Measurements from ENCODE around the gene SERPINA10. TPM values are rescaled to one million over a fixed set of nuclear protein-coding genes. Genes with fewer than 3 reads are reported as not detected.
"Not testable (repeated sequence)": the region's sequence is repeated elsewhere in the genome, so short reads cannot be mapped to it uniquely, and the experiment has no call there.

The SERPINA10 gene
- total RNA-seq, 1 experiment from 2014 or later = not detected

DNA sequence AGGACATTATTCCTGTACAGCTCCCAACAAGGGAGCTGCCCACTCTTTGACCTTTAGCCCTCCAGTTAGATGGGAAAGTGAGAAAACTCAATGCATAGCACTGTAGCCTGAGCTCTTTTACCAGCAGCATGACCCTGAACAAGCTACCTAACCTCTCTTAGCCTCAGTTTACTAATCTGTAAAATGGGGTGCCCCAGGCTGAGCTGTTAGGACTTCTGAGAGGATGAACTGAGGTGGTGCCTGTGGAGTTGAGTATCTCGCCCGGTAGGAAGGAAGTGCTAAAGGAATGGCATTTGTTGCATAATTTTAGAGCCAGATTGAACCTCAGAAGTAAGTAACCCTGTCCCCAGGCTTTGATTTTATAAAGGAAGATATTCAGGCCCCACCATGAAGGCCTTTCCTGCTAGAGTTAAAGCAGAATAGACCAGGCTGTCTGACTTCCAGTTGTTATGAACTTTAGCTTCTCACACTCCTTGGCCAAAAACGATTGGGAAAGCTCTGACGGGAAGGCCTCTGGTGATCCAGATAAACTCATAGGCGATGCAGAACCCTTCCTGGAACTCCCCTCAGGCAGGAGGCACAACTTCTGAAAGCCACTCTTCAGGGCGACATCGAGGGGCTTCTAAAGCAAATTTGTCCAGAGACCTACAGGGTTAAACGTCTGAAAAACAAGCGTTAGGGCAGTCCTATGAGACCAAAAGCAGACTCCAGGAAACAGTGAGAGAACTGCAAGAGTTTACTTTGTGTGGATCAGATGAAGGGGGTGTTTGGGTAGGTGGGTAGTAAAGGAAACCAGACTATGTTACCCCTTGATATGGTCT, 2.5 kb upstream of the SERPINA10 start:
- no peak overlapping the region for H3K4me3 ChIP-seq
- no peaks in the 10 kb centered on the region for H3K36me3 ChIP-seq
- DNase-seq = no peak
- no peaks in the 10 kb centered on the region for H3K9me3 ChIP-seq
- H3K27me3 ChIP-seq = no peaks in the 10 kb centered on the region

DNA sequence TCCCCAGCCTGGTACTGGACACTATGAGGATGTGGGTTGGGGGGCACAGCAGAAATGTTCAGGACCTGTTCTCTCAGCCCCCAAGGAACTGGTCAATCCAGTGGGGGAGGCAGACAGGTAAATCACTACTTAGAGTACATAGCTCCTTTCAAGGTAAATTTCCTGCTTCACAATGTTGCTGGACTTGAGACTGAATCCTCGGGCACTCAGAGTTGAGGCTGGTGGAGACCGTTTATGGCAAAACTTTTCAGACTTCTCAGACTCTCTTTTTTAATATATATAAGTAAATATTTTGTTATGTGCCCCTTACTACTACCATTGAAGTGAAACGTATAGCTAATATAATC, 483 bp upstream of the SERPINA10 start:
- DNase-seq = no peak
- no peaks in the 10 kb centered on the region for H3K27me3 ChIP-seq
- no peaks in the 10 kb centered on the region for H3K36me3 ChIP-seq

DNA sequence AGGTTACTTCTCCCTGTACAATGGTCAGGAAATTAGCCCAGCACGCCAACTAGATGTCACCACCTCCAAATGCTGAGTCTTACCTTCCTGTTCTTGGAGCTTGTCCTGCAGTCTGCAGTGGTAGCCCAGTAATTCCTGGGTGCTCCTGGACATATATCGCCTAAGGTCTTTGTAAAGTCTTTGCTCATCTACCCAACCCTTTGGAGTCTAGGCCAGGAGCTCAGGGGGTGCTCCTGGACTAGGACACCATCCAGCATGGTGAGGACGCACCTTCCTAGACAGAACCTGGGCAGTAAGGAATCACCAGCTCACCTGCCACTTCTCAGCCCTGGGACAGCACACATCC, 569 bp downstream of the SERPINA10 start:
- Histone ChIP-seq H3K9me3 (no peaks in the 10 kb centered on the region), H3K4me3 (no peak overlapping the region), H3K27me3 (no peaks in the 10 kb centered on the region), H3K36me3 (no peaks in the 10 kb centered on the region)
- DNase-seq = no peak

More for the DNA sequence above, 483 bp upstream of the SERPINA10 start:
- no peak overlapping the region for H3K4me3 ChIP-seq
- no peaks in the 10 kb centered on the region for H3K9me3 ChIP-seq

DNA sequence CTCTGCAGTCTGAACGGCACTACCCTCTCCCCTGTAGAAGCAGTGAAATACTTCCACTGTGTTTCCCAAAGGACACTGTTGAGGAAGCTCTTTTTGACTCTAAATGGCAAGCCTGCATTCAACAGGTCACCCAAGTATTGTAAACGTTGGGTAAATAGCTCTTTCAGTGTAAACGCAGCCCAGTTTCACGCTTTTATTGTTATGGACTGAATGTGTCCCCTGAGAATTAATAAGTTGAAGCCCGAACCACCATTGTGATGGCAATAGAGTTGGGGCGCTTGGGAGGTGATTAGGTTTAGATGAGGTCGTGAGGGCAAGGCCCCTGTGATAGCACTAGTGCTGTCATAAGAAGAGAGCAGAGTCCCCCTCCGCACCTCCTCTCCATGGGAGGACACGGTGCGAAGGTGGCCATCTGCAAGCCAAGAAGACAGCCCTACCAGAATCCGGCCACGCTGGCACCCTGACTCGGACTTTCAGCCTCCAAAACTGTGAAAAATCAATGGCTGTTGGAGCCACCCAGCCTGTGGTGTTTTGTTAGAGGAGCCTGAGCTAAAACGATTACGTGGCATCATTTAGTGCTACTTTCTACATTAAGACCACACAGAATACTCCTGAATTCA, 1.1 kb downstream of the SERPINA10 start:
- Histone ChIP-seq H3K36me3 (no peaks in the 10 kb centered on the region), H3K27me3 (no peaks in the 10 kb centered on the region), H3K9me3 (no peaks in the 10 kb centered on the region), H3K4me3 (no peak overlapping the region)
- no peak for DNase-seq

DNA sequence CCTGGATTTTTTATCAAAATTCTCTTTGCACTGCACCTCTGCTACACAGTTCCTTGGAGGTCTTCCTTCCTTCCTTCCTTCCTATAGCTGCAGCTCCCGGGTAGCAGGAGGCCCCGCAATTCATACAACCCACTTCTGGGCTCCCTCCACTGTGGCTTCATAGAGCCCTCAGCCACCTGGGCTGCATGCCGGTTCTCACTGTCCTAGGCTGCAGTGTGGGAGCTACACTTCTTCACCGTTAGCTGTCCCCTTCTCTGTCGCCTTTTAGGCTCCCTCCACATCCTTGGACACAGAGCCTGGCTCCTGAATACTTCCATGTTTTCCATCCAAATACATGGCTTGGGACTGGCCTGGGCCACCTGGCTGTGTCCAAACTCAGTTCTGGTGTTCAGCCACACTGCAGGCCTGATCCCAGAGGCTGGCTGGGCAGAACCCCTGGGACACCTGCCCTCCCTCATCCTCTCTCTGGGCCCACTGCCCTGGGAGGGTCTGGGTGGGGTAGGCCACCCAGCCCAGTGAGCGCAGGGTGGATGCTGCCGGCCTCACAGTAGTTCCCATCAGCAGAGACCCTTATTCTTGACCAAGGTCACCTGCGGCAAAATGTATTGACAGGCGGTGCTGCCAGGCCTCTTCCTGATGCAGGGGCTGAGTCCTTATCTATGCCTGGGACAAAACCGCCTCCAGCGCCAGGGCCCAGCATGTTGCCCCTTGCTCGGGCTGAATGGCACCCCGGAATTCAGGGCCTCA, 1.7 kb downstream of the SERPINA10 start:
- Histone ChIP-seq H3K27me3 (no peaks in the 10 kb centered on the region), H3K36me3 (no peaks in the 10 kb centered on the region), H3K9me3 (no peaks in the 10 kb centered on the region), H3K4me3 (no peak overlapping the region)
- no peak for DNase-seq

DNA sequence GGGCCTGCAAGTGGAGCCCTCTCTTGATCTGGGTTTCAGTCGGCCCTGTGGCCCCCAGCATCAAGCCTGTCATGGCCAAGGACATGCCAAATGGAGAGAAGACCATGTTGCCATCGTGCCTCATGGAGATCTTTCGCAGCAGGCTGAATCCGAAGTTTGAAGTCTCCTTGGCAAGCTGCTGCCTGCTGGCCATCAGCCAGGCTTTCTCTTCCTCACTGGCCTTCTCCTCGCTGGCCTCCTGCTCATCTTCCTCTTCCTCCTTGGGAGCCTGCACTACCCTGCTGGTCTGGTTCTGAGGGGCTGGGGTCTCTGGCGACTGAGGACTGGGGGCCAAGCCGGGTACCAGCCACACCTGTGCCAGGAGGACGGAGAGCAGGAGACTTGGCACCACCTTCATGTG, 2.9 kb downstream of the SERPINA10 start:
- no peaks in the 10 kb centered on the region for H3K9me3 ChIP-seq
- no peak for DNase-seq
- H3K36me3 ChIP-seq = no peaks in the 10 kb centered on the region
- H3K27me3 ChIP-seq = no peaks in the 10 kb centered on the region
- no peak overlapping the region for H3K4me3 ChIP-seq

DNA sequence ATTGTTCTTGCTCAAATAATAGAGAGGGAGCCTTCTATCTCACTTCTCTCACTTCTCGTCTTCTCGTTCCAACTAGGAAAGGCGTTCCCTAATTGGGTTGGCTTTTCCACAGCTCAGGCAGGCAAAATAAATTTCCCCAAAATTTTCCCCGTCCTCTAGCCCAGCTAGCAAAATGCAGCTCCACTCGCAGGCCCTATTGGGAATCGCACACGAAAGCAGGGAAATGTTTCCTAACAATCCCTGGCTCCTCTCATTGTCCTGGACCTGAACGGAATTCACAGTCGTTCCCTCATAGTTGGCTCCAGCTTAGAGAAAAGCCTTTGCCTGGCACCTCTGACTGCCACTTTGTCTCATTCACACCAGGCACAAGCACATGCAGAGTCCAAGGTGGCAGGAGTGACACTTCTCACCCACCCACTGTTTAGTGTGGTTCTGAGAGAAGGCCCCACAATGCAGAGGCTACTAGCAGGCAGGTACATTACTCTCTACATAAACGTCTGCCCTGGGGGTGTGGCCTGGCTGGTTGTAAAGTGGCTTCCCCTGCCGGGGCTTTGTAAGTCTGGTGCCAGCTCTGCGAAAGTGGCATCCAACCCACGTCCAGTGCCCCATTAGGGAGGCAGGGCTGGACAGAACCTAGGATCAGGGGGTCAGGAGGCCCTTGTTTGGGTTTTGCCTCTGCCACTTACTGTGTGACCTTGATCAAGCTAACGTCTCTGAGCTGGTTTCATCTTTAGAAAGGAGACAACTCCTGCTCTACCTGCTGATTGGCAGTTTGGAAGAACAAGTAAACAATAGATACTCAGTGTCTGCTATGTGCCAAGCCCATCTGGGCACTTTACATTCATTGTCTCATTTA, 4.2 kb downstream of the SERPINA10 start:
- Histone ChIP-seq H3K36me3 (no peaks in the 10 kb centered on the region), H3K9me3 (no peaks in the 10 kb centered on the region), H3K27me3 (no peaks in the 10 kb centered on the region), H3K4me3 (no peak overlapping the region)
- no peak for DNase-seq

DNA sequence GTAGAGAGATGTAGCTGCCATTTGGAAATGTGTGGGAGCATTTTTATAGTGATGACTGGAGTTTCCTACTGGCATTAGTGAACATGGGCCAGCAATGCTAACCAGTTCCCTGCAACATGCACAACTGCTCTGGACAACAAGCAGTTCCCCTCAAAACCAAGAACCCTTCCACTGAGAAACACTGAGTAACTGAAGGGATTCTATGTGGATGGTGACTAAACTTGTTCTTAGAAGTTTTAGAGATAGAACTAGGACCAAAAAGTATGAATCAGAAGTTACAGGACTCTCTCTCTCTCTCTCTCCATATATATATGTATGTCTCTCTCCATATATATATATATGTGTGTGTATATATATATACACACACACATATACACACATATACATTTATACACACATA, 7.9 kb downstream of the SERPINA10 start:
- Histone ChIP-seq H3K9me3 (no peaks in the 10 kb centered on the region), H3K4me3 (no peak overlapping the region), H3K27me3 (no peaks in the 10 kb centered on the region), H3K36me3 (no peaks in the 10 kb centered on the region)
- no peak for DNase-seq

DNA sequence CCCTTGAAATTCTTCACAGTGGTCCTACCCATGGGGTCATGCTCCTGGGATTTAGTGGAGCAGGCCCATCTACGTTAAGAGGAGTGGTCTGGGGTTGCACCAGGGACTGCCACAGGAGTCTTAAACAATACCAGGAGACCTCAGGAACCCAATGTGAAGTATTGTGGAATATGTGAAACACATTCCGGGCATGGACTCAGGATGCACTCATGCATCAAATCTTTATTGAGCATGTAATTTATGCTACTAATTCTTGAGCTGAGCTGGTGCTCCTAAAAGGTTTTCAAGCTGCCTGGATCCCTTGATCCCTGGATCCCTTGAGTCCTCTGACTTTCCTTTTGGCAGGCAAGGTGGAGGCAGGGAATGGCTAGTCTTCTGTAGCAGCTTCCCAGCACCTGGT, 8.8 kb downstream of the SERPINA10 start:
- H3K36me3 ChIP-seq = no peaks in the 10 kb centered on the region
- no peak overlapping the region for H3K4me3 ChIP-seq
- no peaks in the 10 kb centered on the region for H3K27me3 ChIP-seq
- DNase-seq = no peak
- no peaks in the 10 kb centered on the region for H3K9me3 ChIP-seq

DNA sequence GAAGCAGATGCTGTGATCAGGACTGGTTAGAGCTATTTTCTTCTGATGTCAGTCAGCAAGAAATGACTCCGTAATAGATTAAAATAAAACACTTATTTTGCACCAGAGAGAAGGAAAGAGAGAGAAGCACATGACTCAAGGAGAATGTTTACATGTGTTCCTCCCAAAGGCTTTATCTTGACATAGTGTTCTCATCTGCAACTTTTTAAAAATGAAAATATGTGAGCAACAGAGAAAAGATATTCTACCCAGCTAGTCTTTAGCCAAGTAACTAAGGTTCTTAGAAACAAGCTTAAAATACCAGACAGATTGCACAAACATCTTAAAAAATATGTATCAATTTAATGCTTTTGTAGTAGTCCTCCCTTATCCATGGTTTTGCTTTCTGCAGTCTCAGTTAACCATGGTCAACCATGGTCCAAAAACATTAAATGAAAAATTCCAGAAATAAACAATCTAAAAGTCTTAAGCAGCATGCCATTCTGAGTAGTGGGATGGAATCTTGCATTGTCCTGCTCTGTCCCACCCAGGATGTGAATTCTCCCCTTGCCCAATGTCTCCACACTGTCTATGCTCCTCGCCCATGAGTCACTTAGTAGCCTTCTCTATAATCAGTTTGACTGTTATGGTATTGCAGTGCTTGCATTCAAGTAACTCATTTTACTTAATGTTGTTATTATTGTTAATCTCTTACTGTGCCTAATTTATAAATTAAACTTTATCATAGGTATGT, 9.9 kb downstream of the SERPINA10 start:
- no peak for DNase-seq
- Histone ChIP-seq H3K9me3 (no peaks in the 10 kb centered on the region), H3K4me3 (no peak overlapping the region), H3K27me3 (no peaks in the 10 kb centered on the region), H3K36me3 (no peaks in the 10 kb centered on the region)

DNA sequence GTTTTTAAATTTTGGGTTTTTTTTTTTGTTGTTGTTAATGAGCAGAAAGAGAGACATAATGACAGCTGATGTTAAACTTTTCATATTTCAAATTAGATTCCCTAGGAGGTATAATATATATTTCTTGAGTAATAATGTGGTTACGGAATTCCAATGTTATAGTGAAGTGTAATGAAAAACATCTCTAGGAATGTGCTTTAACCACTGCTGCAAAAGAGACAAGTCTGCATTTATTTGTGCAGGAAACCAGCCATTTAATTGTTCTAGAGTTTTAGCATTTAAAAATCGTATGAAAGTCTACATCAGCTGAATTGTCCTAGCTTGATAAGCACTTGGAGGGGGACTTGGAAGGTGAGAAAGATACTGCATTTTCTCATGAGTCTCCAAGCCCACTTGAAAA, 14.3 kb downstream of the SERPINA10 start:
- DNase-seq = no peak
- H3K4me3 ChIP-seq = no peak overlapping the region
- H3K36me3 ChIP-seq = no peaks in the 10 kb centered on the region
- H3K27me3 ChIP-seq = no peaks in the 10 kb centered on the region
- H3K9me3 ChIP-seq = no peaks in the 10 kb centered on the region

DNA sequence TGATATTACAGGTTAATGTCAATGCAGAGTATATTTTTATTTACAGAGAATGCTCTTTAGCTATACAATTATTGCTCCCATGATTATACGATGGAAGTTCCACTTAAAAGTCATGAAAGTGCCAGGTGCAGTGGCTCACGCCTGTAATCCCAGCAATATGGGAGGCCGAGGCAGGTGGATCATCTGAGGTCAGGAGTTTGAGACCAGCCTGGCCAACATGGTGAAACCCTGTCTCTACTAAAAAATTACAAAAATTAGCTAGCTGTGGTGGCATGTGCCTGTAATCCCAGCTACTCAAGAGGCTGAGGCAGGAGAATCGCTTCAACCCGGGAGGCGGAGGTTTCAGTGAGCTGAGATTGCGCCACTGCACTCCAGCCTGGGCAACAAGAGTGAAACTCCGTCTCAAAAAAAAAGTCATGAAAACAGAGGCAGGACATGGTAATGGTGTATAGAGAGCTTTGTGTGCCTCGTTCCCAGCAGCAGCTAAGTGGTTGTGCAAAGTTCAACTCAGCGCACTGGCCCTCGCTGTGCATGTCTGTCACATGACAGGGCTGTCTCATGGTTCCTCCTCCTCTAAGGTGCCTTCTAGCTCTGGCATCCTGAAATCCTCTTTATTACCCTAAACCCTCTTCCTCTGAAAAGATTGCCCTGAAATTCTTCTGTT, 16.0 kb downstream of the SERPINA10 start:
- not testable (repeated sequence) for H3K27me3 ChIP-seq, H3K36me3 ChIP-seq, H3K4me3 ChIP-seq, DNase-seq, H3K9me3 ChIP-seq

DNA sequence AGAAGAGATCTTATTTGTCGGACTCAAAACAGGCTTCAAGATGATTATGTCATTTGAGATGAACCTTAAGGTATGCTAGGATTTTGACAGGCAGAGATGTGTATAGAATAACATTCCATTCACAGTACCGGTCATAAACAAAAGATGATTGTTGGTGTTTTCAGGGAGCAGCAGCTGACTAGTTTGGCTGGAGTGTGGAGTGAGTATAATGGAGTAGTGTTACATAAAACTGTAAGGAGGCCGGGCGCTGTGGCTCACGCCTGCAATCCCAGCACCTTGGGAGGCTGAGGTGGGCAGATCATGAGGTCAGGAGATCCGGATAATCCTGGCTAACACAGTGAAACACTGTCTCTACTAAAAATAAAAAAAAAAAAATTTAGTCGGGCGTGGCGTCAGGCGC, 23.9 kb downstream of the SERPINA10 start:
- H3K27me3 ChIP-seq = no peaks in the 10 kb centered on the region
- peak; percentile 28 for DNase-seq
- H3K9me3 ChIP-seq = no peaks in the 10 kb centered on the region
- no peak overlapping the region for H3K4me3 ChIP-seq
- H3K36me3 ChIP-seq = no peaks in the 10 kb centered on the region

DNA sequence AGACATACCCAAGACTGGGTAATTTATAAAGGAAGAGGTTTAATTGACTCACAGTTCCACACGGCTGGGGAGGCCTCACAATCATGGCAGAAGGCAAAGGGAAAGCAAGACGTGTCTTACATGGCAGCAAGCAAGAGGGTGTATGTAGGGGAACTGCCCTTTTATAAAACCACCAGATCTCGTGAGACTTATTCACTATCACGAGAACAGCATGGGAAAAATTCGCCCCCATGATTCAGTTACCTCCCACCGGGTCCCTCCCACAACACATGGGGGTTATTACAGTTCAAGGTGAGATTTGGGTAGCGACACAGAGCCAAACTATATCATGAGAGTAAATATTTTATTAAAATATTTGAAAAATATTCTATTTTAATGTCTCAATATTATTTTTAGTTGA, 24.5 kb downstream of the SERPINA10 start:
- H3K4me3 ChIP-seq, H3K36me3 ChIP-seq, H3K9me3 ChIP-seq, DNase-seq, H3K27me3 ChIP-seq: not testable (repeated sequence)

DNA sequence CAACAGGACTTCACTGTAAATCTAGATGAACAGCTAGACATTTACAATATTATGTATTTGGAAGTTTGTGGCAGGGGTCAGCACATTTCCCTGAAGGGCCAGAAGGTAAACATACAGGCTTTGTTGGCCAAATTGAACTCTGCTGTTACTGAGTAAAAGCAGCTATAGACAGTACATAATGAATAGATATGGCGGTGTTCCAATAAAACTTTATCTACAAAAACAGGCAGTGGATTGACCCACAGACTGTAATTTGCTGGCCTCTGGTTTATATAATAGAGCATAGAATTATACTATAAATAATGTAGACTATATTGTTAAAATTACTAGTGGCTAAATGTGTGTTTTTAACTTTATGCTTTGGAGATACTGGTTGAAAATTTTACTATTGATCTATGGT, 25.7 kb downstream of the SERPINA10 start:
- Histone ChIP-seq H3K27me3 (no peaks in the 10 kb centered on the region), H3K9me3 (no peaks in the 10 kb centered on the region), H3K36me3 (no peaks in the 10 kb centered on the region), H3K4me3 (no peak overlapping the region)
- DNase-seq = no peak

DNA sequence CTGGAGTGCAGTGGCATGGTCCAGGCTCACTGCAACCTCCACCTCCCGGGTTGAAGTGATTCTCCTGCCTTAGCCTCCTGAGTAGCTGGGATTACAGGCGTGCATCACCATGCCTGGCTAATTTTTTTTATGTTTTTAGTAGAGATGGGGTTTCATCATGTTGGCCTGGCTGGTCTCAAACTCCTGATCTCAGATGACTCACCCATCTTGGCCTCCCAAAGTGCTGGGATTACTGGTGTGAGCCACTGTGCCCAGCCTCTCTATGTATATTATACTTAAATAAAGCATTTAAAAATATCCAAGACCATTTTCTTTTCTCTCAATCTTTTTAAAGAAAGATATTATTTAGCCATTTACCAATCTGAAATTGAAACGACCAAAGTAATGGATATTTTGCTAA, 28.9 kb downstream of the SERPINA10 start:
- not testable (repeated sequence) for H3K9me3 ChIP-seq, H3K4me3 ChIP-seq, H3K36me3 ChIP-seq, H3K27me3 ChIP-seq
- peak; percentile 64 for DNase-seq

All from MG63 (cell line).